Gastroesophageal sphincter (tissue), 3 donors: ENCODE measurements around the gene BMP7.

Source experiments
- CTCF ChIP-seq, 4 experiments: fragments of 200-600 bp in 2 of 4; fragments of 450-650 bp in 2 of 4; sonication (generic) in 1 of 4; IDR thresholded peaks; one replicate each; pipeline ENCODE4 v1.5.1; 2017 to 2019; ENCODE audit warnings: antibody characterized with exemption in 4 of 4, mild to moderate bottlenecking in 2 of 4, moderate library complexity in 2 of 4
- POLR2A ChIP-seq, 2 donors: fragments of 450-650 bp; IDR thresholded peaks; one replicate each; pipeline ENCODE4 v1.6.1; 2017; ENCODE audit warnings: antibody characterized with exemption in 2 of 2, mild to moderate bottlenecking in 2 of 2, moderate library complexity in 1 of 2

GRCh38 chr20:57252559-57253162, 13.8 kb downstream of the BMP7 start:
- TF ChIP-seq POLR2A (IDR thresholded peaks at IDR 0.05) (no peak), CTCF (IDR thresholded peaks at IDR 0.05) (no peak)
